Skeletal muscle tissue (tissue), 4 donors: ENCODE measurements around the gene CPSF6. TPM values are rescaled to one million over a fixed set of nuclear protein-coding genes. Genes with fewer than 3 reads are reported as not detected.
"Not testable (repeated sequence)": the region's sequence is repeated elsewhere in the genome, so short reads cannot be mapped to it uniquely, and the experiment has no call there.

Source experiments
- H3K27ac ChIP-seq: one replicate; pipeline ENCODE4 v1.7.0; 2013; ENCODE audit warnings: mild to moderate bottlenecking, low read depth, low read length, inconsistent platforms
- H3K27me3 ChIP-seq, 3 donors: one replicate each; pipeline ENCODE4 v1.7.0; 2013; ENCODE audit warnings: low read length in 3 of 3; ENCODE audit not compliant: control insufficient read depth in 3 of 3, insufficient read depth in 3 of 3
- H3K36me3 ChIP-seq, 3 donors: one replicate each; pipeline ENCODE4 v1.7.0; 2013; ENCODE audit warnings: low read length in 3 of 3; ENCODE audit not compliant: control insufficient read depth in 3 of 3, insufficient read depth in 3 of 3
- H3K4me1 ChIP-seq, 3 donors: one replicate each; pipeline ENCODE4 v1.7.0; 2013; ENCODE audit warnings: low read length in 3 of 3, mild to moderate bottlenecking in 3 of 3; ENCODE audit not compliant: control insufficient read depth in 3 of 3, insufficient read depth in 3 of 3
- H3K4me3 ChIP-seq, 3 donors: one replicate each; pipeline ENCODE4 v1.7.0; 2013; ENCODE audit warnings: low read length in 3 of 3
- H3K9ac ChIP-seq, 3 donors: one replicate each; pipeline ENCODE4 v1.7.0; 2013; ENCODE audit warnings: low read length in 3 of 3, mild to moderate bottlenecking in 3 of 3, moderate library complexity in 2 of 3, low read depth in 1 of 3
- H3K9me3 ChIP-seq, 3 donors: one replicate each; pipeline ENCODE4 v1.7.0; 2013; ENCODE audit warnings: low read length in 3 of 3; ENCODE audit not compliant: control insufficient read depth in 3 of 3
- total RNA-seq: library from RNA; depleted of rRNA; stranded (reverse); fragments of >200 nt; gene quantifications from one replicate; pipeline ENCODE4 v1.2.3, GENCODE V29; 2014
- donor health status: Osteomylitis.

The CPSF6 gene
- total RNA-seq, 1 donor from 2014 or later = 35.5 TPM

DNA sequence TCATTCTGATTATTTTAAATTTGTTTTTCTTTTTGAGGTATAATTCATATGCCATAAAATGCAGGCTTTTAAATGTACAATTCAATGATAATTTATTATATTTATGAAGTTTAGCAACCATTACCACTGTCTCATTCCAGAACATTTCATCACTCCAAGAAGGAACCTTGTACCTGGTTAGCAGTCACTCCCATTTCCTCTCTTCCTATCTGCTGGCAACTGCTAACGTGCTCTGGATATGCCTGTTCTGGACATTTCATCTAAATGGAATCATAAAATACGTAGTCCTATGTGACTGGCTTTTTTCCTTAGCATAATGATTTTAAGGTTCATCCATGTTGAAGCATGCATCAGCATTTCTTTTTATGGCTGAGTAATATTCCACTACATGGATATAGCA, 15.5 kb downstream of the CPSF6 start:
- Histone ChIP-seq H3K36me3 (peaks cover 23 to 38% (median 34%) of the 10 kb centered on the region in 3 donors), H3K27me3 (no peaks in the 10 kb centered on the region), H3K27ac (no peak overlapping the region), H3K9me3 (no peaks in the 10 kb centered on the region), H3K9ac (no peak overlapping the region), H3K4me3 (no peak overlapping the region), H3K4me1 (peaks cover 0 to 2% (median 0%) of the 10 kb centered on the region in 3 donors)

DNA sequence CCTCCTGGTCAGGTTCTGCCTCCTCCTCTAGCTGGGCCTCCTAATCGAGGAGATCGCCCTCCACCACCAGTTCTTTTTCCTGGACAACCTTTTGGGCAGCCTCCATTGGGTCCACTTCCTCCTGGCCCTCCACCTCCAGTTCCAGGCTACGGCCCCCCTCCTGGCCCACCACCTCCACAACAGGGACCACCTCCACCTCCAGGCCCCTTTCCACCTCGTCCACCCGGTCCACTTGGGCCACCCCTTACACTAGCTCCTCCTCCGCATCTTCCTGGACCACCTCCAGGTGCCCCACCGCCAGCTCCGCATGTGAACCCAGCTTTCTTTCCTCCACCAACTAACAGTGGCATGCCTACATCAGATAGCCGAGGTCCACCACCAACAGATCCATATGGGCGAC, 19.3 kb downstream of the CPSF6 start:
- H3K36me3 ChIP-seq = peaks cover 33 to 64% (median 60%) of the 10 kb centered on the region in 3 donors
- H3K4me1 ChIP-seq = no peaks in the 10 kb centered on the region
- H3K4me3 ChIP-seq = no peak overlapping the region
- no peaks in the 10 kb centered on the region for H3K9me3 ChIP-seq
- H3K27me3 ChIP-seq = no peaks in the 10 kb centered on the region
- H3K27ac ChIP-seq = no peak overlapping the region
- H3K9ac ChIP-seq = no peak overlapping the region

DNA sequence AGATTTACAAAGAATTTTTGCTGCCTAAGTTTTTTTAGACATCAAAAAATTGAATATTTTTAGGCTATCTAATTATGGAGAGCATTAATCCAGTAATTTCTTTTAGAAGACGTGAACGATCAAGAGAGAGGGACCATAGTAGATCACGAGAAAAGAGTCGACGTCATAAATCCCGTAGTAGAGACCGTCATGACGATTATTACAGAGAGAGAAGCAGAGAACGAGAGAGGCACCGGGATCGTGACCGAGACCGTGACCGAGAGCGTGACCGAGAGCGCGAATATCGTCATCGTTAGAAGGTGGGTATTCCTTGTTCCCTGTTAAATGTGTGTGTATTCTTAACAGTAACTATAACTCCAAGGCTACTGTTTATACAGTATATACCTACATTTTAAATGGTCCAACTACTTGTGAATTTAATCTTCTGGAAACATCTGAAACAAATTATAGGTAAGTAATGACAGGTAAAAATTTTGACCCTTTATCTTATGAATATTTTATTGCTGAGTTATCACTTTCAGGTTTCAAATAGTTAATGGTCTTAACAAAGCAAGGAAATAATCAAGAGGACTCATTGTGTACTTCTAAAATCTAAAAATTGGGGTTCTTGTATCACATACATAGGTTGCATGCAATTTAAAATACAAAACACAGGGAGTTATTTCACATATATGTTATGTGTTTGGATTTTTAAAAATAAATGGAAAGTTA, 23.1 kb downstream of the CPSF6 start:
- Histone ChIP-seq H3K27ac (no peak overlapping the region), H3K9me3 (no peaks in the 10 kb centered on the region), H3K27me3 (no peaks in the 10 kb centered on the region), H3K4me3 (no peak overlapping the region), H3K9ac (no peak overlapping the region), H3K4me1 (no peaks in the 10 kb centered on the region), H3K36me3 (peaks cover 30 to 62% (median 46%) of the 10 kb centered on the region in 3 donors)

DNA sequence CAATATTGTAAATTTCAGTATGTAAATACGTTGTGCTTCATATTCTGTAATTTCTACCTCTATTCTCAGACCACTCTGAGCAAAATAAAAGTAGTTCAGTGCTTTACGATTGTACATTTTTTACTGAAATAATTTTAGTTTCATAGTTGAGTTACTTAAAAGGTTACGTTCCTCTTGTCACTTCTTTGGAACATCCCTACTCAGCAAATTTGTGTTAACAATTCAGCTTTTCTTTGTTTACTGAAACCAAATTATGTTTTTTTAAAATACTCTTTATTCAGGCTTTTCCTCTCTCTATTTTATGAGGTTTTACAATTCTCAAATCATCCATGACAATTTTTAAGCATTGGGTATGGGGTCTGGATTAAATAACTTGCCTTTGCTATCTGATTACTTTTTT, 25.8 kb downstream of the CPSF6 start:
- peaks cover 10 to 40% (median 24%) of the 10 kb centered on the region in 3 donors for H3K36me3 ChIP-seq
- H3K4me3 ChIP-seq = no peak overlapping the region
- H3K27ac ChIP-seq = no peak overlapping the region
- no peaks in the 10 kb centered on the region for H3K9me3 ChIP-seq
- no peak overlapping the region for H3K9ac ChIP-seq
- no peaks in the 10 kb centered on the region for H3K27me3 ChIP-seq
- H3K4me1 ChIP-seq = no peaks in the 10 kb centered on the region

DNA sequence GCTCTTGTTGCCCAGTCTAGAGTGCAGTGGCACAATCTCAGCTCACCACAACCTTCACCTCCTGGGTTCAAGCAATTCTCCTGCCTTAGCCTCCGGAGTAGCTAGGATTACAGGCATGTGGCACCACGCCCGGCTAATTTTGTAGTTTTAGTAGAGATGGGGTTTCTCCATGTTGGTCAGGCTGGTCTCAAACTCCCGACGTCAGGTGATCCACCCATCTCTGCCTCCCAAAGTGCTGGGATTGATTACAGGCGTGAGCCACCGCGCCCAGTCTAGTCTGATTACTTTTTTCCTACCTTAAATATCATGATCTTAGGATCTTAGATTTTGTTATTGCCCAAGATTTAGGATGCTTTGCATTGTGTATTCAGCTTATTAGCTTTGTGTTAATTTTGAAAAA, 26.3 kb downstream of the CPSF6 start:
- not testable (repeated sequence) for H3K9ac ChIP-seq, H3K27ac ChIP-seq, H3K4me1 ChIP-seq, H3K4me3 ChIP-seq, H3K27me3 ChIP-seq, H3K9me3 ChIP-seq
- H3K36me3 ChIP-seq = peaks cover 10 to 36% (median 20%) of the 10 kb centered on the region in 3 donors

DNA sequence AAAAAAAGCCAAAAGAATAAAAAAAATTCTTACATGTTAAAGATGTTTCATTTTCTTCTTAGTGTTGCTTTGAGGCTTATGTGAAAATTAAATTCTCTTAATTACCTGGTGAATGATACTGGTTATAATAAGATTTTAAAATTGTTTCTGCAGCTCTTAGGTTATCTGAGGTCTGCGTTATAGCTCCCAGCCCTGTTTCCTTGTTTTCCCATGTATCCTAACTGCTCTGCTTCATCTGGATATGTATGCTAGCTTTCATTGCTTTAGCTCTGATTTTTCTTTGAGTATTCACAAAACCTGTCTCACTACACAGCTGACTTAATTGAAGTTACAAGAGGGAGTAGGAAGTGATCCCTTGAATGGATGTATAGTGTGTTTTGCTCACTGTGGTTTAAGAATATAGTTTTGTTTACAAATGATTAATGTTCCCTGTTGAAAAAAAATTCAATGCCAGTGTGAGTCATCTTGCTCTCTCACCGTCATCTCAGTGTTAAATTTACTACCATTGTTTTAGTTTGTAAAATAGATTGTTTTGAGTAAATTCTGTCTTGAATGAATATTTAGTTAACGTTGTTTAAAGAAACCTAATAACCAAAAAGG, 26.8 kb downstream of the CPSF6 start:
- no peak overlapping the region for H3K27ac ChIP-seq
- H3K4me1 ChIP-seq = no peaks in the 10 kb centered on the region
- H3K9ac ChIP-seq = no peak overlapping the region
- no peaks in the 10 kb centered on the region for H3K27me3 ChIP-seq
- no peaks in the 10 kb centered on the region for H3K9me3 ChIP-seq
- peaks cover 6 to 34% (median 17%) of the 10 kb centered on the region in 3 donors for H3K36me3 ChIP-seq
- H3K4me3 ChIP-seq = no peak overlapping the region

DNA sequence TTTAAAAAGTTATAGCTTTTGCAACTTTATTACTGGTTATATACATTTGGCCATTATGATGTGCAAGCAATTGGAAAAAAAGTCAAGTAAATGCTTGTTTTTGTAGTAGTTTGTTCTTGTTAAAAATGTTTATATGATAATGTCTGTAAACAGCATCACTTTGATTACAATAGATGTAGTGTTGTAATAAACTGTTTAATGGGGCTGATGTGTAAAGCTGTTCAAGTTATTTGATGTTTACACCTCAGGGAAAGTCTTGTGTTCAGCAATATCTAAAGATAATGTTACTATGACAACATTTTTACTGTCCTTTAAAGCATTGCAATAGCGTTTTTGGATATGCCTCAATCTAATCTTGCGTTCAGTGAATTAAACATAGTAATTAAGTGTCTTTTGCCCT, 30.4 kb downstream of the CPSF6 start:
- no peaks in the 10 kb centered on the region for H3K4me1 ChIP-seq
- no peak overlapping the region for H3K27ac ChIP-seq
- no peak overlapping the region for H3K4me3 ChIP-seq
- H3K27me3 ChIP-seq = no peaks in the 10 kb centered on the region
- H3K36me3 ChIP-seq = peaks cover 0 to 10% (median 0%) of the 10 kb centered on the region in 3 donors
- no peak overlapping the region for H3K9ac ChIP-seq
- H3K9me3 ChIP-seq = no peaks in the 10 kb centered on the region

DNA sequence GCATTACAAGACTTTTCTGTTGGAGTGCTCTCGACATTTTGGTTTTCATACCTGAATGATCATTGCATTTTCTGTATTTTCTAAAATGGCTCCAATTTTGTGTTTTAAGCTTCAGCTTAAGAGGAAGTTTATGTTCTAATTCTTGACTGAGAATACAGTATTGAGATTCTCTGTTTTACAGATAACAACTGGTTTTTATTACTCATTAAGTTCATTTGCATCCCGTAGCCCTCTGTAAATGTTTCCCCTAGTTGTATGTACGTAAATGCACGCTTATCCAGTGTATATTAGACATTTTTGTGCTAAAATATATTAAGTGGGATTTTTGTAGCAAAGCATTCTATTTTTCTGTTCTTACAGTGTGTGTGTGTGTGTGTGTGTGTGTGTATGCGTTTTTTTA, 33.1 kb downstream of the CPSF6 start:
- no peak overlapping the region for H3K4me3 ChIP-seq
- H3K9me3 ChIP-seq = no peaks in the 10 kb centered on the region
- no peaks in the 10 kb centered on the region for H3K27me3 ChIP-seq
- peaks cover 0 to 4% (median 0%) of the 10 kb centered on the region in 3 donors for H3K36me3 ChIP-seq
- no peak overlapping the region for H3K9ac ChIP-seq
- no peak overlapping the region for H3K27ac ChIP-seq
- peaks cover 0 to 2% (median 0%) of the 10 kb centered on the region in 3 donors for H3K4me1 ChIP-seq

DNA sequence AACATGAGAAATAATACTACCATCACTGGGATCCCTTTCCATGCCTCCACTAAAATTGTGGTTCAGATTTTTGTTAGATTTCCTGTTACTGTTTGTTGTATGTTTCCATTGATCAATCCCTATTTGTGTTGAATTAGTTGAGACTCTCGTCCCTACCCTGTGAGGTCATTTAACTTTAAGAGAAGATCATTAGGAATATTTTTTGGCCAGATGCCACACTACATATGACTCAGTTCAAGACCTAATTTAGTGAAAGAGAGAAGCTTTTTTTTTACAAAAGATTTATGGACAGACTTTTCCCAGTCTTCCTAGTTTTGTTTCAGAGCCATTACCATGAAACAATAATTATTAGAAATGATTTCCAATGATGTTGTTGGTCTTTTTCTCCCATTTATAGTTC, 35.5 kb downstream of the CPSF6 start:
- no peak overlapping the region for H3K9ac ChIP-seq
- no peak overlapping the region for H3K4me3 ChIP-seq
- H3K36me3 ChIP-seq = no peaks in the 10 kb centered on the region
- H3K9me3 ChIP-seq = no peaks in the 10 kb centered on the region
- no peak overlapping the region for H3K27ac ChIP-seq
- H3K27me3 ChIP-seq = no peaks in the 10 kb centered on the region
- peaks cover 0 to 2% (median 0%) of the 10 kb centered on the region in 3 donors for H3K4me1 ChIP-seq

DNA sequence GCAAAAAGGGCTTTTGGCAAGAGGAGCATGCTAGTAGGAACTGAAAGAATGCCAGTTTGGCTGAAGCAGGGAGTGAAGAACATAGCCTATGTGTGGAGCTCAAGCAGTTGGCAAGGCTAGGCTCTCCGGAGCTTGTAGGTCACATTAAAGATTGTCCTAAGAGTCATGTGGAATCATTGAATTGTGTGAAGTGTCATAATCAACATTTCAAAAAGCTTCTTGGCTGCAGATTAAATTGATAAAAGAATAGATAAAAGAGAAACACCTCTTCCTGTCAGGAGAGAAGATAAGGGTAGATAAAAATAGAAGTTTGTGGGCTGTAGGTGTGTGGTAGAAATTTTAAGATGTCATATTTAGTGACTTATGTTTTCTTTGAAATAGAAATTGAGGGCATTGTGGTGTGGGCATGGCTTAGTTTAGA, 36.1 kb downstream of the CPSF6 start:
- Histone ChIP-seq H3K4me3 (no peak overlapping the region), H3K27me3 (no peaks in the 10 kb centered on the region), H3K9me3 (no peaks in the 10 kb centered on the region), H3K9ac (no peak overlapping the region), H3K36me3 (no peaks in the 10 kb centered on the region), H3K4me1 (peaks cover 0 to 2% (median 0%) of the 10 kb centered on the region in 3 donors), H3K27ac (no peak overlapping the region)
